Measurements from ENCODE around the gene TRIML2. TPM values are rescaled to one million over a fixed set of nuclear protein-coding genes. Genes with fewer than 3 reads are reported as not detected.

TRIML2 gene
- not detected in 2 replicates for total RNA-seq

GRCh38 chr4:188109157-188109755, at the start of gene TRIML2:
Gene TRIML2 (minus strand): TSS chr4:188109603. CDS start chr4:188105368, 4,235 bp downstream.
- ChIA-PET CTCF (no interaction called here), POLR2A (no interaction called here)
- no peak for DNase-seq
- no peaks in the 10 kb centered on the region for H3K27me3 Mint-ChIP-seq
- H3K36me3 Mint-ChIP-seq (ENCODE audit: low read depth) = no peaks in the 10 kb centered on the region
- H3K4me1 Mint-ChIP-seq = no peaks in the 10 kb centered on the region
- peaks cover 12% of the 10 kb centered on the region for H3K9me3 Mint-ChIP-seq
- ATAC-seq (ENCODE audit: low read depth) = no peak
- no peak for TF ChIP-seq CTCF (IDR thresholded peaks at IDR 0.05)
- H3K27ac Mint-ChIP-seq = no peak within 1 kb of the TSS
- no peak within 1 kb of the TSS for H3K4me3 Mint-ChIP-seq
- intact Hi-C loops (cut with micrococcal nuclease) = no loop called here

DNA sequence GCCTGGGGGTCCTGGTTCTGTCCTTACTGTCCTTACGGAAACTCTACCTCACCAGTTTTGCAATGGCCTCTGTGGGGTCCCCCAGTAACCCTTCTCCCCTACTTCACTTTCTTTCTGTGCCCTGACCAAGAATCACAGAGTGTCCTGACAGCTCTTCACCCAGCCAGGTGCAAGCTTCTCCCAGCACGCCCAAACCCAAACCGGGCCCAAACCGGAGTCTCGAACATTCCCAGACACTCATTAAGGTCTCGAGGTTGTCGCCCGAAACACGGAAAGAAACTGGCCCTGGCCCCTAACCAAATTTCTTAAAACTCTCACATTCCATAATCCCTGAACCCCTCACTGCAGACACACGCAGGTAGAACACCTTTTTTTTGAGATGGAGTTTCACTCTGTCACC, 48.9 kb upstream of the TRIML2 start:
- intact Hi-C loops (cut with micrococcal nuclease) = no loop called here
- Mint-ChIP-seq H3K4me3 (no peak overlapping the region), H3K27me3 (no peaks in the 10 kb centered on the region), H3K4me1 (no peaks in the 10 kb centered on the region), H3K36me3 (ENCODE audit: low read depth) (no peaks in the 10 kb centered on the region), H3K27ac (no peak overlapping the region), H3K9me3 (peaks cover 12% of the 10 kb centered on the region)
- no peak for ATAC-seq (ENCODE audit: low read depth)
- TF ChIP-seq CTCF (IDR thresholded peaks at IDR 0.05) = no peak
- ChIA-PET CTCF (no interaction called here), POLR2A (no interaction called here)
- DNase-seq = no peak

DNA sequence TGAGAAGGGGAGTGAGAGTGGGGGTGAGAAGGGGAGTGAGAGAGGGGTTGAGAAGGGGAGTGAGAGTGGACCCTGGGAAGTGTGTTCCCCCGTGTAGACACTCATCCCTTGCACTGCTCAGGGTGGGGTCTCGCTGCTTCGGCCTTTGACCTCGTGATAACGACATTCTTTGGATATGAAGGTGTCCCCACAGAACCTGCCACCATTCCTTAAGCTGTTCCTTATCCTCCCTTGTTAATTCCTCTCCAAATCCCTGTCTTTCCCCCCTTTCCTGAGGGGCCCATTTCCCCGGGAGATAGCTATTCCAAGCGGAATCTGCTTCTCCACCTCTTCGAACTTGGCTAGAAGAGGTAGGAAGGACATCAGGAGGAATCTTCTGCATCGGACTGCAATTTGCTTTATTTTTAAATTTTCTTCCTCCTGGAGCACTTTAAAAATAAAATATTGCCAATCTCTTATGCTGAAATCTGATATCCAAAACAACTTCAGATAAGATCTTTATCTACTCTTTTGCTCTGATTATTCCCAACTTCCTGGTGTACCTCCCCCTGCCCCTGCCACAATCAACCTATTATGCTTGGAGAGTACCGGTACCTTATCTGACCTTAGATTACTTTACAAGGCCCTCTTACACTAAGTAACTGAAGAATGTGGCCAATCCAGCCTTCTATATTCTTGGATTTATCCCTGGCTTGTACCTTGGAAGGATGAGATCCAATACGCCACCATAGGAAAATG, 45.4 kb upstream of the TRIML2 start:
- no peaks in the 10 kb centered on the region for H3K4me1 Mint-ChIP-seq
- peaks cover 5% of the 10 kb centered on the region for H3K9me3 Mint-ChIP-seq
- H3K27ac Mint-ChIP-seq = no peak overlapping the region
- no peaks in the 10 kb centered on the region for H3K36me3 Mint-ChIP-seq (ENCODE audit: low read depth)
- no peak for ATAC-seq (ENCODE audit: low read depth)
- no peaks in the 10 kb centered on the region for H3K27me3 Mint-ChIP-seq
- intact Hi-C loops (cut with micrococcal nuclease) = no loop called here
- CTCF ChIA-PET = no interaction called here
- no peak for DNase-seq
- POLR2A ChIA-PET = no interaction called here
- TF ChIP-seq CTCF (IDR thresholded peaks at IDR 0.05) = no peak
- H3K4me3 Mint-ChIP-seq = no peak overlapping the region

DNA sequence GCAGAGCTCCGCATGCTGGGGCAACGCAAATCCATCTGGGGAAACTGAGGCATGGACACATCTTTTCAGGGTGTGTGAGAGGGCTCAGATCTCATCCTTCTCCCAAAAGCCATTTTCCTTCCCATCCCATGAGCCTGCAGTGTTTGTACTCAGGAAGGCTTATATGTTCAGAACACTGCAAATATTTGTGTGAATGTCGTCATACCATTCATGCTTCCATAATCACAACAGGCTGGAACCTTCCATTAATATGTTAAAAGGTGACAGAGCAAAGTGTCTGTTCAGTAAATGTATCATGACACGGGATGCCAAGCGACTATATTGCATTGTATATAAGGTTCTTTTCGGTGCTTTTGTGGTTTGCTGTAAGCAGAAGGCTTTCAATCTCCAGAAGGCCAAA, 38.4 kb upstream of the TRIML2 start:
- no peak for TF ChIP-seq CTCF (IDR thresholded peaks at IDR 0.05)
- CTCF ChIA-PET = no interaction called here
- Mint-ChIP-seq H3K27me3 (no peaks in the 10 kb centered on the region), H3K9me3 (peaks cover 11% of the 10 kb centered on the region), H3K36me3 (ENCODE audit: low read depth) (no peaks in the 10 kb centered on the region), H3K27ac (no peak overlapping the region), H3K4me3 (no peak overlapping the region), H3K4me1 (no peaks in the 10 kb centered on the region)
- no peak for ATAC-seq (ENCODE audit: low read depth)
- intact Hi-C loops (cut with micrococcal nuclease) = no loop called here
- POLR2A ChIA-PET = no interaction called here
- no peak for DNase-seq

DNA sequence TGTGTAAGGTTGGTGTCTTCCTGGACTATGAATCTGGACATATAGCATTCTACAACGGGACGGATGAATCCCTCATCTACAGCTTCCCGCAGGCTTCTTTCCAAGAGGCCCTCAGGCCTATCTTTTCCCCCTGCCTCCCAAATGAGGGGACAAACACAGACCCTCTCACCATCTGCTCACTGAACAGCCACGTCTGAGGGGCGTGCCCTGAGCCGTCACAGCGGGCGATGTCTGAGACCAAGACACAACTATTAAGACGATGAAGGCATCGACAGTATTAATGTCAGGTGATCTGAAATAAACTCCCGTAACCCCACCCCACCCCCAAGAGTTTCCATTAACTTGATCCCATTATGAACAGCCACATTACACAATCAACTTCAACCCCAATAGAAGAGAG, 37.8 kb upstream of the TRIML2 start:
- DNase-seq (no peak), ATAC-seq (ENCODE audit: low read depth) (no peak)
- CTCF ChIA-PET = no interaction called here
- TF ChIP-seq CTCF (IDR thresholded peaks at IDR 0.05) = no peak
- no peaks in the 10 kb centered on the region for H3K27me3 Mint-ChIP-seq
- no peak overlapping the region for H3K27ac Mint-ChIP-seq
- H3K9me3 Mint-ChIP-seq = peaks cover 11% of the 10 kb centered on the region
- H3K4me3 Mint-ChIP-seq = no peak overlapping the region
- POLR2A ChIA-PET = no interaction called here
- H3K4me1 Mint-ChIP-seq = no peaks in the 10 kb centered on the region
- no peaks in the 10 kb centered on the region for H3K36me3 Mint-ChIP-seq (ENCODE audit: low read depth)
- intact Hi-C loops (cut with micrococcal nuclease) = no loop called here
